ENCODE measurements around the gene ZNF445. TPM values are rescaled to one million over a fixed set of nuclear protein-coding genes. Genes with fewer than 3 reads are reported as not detected.

ZNF445 gene
- total and polyA plus RNA-seq, 2 experiments from 2014 or later = 11.0 to 21.0 TPM

GRCh38 chr3:44416031-44417030 is 61.1 kb downstream of the ZNF445 start:
- no peak overlapping the region for H3K27ac ChIP-seq
- no peaks in the 10 kb centered on the region for H3K9me3 ChIP-seq (ENCODE audit: low read depth)
- no peaks in the 10 kb centered on the region for H3K36me3 ChIP-seq
- TF ChIP-seq, protein P1, sequence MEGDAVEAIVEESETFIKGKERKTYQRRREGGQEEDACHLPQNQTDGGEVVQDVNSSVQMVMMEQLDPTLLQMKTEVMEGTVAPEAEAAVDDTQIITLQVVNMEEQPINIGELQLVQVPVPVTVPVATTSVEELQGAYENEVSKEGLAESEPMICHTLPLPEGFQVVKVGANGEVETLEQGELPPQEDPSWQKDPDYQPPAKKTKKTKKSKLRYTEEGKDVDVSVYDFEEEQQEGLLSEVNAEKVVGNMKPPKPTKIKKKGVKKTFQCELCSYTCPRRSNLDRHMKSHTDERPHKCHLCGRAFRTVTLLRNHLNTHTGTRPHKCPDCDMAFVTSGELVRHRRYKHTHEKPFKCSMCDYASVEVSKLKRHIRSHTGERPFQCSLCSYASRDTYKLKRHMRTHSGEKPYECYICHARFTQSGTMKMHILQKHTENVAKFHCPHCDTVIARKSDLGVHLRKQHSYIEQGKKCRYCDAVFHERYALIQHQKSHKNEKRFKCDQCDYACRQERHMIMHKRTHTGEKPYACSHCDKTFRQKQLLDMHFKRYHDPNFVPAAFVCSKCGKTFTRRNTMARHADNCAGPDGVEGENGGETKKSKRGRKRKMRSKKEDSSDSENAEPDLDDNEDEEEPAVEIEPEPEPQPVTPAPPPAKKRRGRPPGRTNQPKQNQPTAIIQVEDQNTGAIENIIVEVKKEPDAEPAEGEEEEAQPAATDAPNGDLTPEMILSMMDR (IDR thresholded peaks at IDR 0.05; ENCODE audit: low read depth, low read length) = no peak
- H3K4me1 ChIP-seq (ENCODE audit: low read depth) = no peaks in the 10 kb centered on the region
- no peak for DNase-seq (ENCODE audit: low read depth in 1 of 2, low spot score in 1 of 2)
- no peaks in the 10 kb centered on the region for H3K27me3 ChIP-seq
- no peak overlapping the region for H3K4me3 ChIP-seq

GRCh38 chr3:44415421-44415820 is 62.0 kb downstream of the ZNF445 start:
- no peaks in the 10 kb centered on the region for H3K4me1 ChIP-seq (ENCODE audit: low read depth)
- H3K4me3 ChIP-seq = no peak overlapping the region
- no peak for DNase-seq (ENCODE audit: low read depth in 1 of 2, low spot score in 1 of 2)
- no peaks in the 10 kb centered on the region for H3K27me3 ChIP-seq
- no peaks in the 10 kb centered on the region for H3K36me3 ChIP-seq
- H3K9me3 ChIP-seq (ENCODE audit: low read depth) = no peaks in the 10 kb centered on the region
- TF ChIP-seq, protein P1 (IDR thresholded peaks at IDR 0.05; ENCODE audit: low read depth, low read length) = no peak
- no peak overlapping the region for H3K27ac ChIP-seq

- Histone ChIP-seq H3K9me3 (ENCODE audit: low read depth) (no peaks in the 10 kb centered on the region), H3K27ac (no peak overlapping the region), H3K4me3 (no peak overlapping the region), H3K36me3 (no peaks in the 10 kb centered on the region), H3K27me3 (no peaks in the 10 kb centered on the region), H3K4me1 (ENCODE audit: low read depth) (no peaks in the 10 kb centered on the region)
- TF ChIP-seq, protein P1 (IDR thresholded peaks at IDR 0.05; ENCODE audit: low read depth, low read length) = no peak
- DNase-seq (ENCODE audit: low read depth in 1 of 2, low spot score in 1 of 2) = no peak
These were observed 62.9 kb downstream of the ZNF445 start for GRCh38 chr3:44414517-44415090.

DNA sequence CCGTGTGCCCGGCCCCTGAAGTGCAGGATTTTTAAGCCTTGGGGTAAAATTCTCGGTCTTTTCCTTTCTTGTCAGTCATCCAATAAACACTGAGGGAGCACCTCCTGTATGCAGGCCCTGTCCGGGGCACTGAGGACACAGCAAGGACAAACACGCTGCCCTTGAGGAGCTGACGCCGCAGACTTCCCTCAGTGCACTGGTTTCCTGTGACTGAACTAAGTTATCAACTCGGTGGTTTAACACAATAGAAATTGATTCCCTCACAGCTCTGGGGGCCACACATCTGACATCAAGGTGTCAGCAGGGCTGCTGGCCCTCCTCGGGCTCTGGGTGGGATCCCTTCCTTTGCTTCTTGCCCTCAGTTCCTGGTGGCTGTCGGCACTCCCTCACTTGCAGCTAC is 65.1 kb downstream of the ZNF445 start:
- no peak for DNase-seq (ENCODE audit: low read depth in 1 of 2, low spot score in 1 of 2)
- no peak overlapping the region for H3K27ac ChIP-seq
- TF ChIP-seq, protein P1 (IDR thresholded peaks at IDR 0.05; ENCODE audit: low read depth, low read length) = no peak
- H3K4me3 ChIP-seq = no peak overlapping the region
- no peaks in the 10 kb centered on the region for H3K9me3 ChIP-seq (ENCODE audit: low read depth)
- no peaks in the 10 kb centered on the region for H3K4me1 ChIP-seq (ENCODE audit: low read depth)
- no peaks in the 10 kb centered on the region for H3K36me3 ChIP-seq
- H3K27me3 ChIP-seq = no peaks in the 10 kb centered on the region

DNA sequence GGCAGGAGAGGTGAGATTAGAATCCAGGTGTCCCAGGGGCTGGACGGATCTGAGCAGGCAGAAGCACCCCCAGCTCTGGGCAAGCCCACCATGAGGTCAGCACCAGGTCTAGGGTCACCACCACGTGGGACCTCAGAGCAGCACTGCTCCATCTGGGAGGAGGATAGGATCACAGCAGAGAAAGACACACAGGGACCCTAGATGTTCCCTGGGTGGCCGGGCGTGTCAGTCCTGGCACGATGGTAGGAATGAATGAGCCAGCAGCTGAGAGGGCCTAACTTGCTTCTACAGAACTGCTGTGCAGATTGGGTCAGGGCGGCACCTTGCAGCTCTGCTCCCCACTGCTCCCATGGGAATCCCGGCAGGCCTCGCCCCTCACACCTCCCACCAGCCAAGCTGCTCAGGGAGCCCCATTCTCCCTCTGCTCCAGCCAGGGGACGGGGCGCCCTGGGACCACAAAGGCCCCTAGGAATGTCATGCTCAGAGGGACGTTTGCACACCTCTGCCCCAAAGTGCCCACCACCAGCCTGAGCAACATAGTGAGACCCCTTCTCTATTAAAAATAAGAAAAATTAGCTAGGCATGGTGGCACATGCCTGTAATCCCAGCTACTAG is 66.3 kb downstream of the ZNF445 start:
- H3K27ac ChIP-seq = no peak overlapping the region
- no peaks in the 10 kb centered on the region for H3K4me1 ChIP-seq (ENCODE audit: low read depth)
- no peak for DNase-seq (ENCODE audit: low read depth in 1 of 2, low spot score in 1 of 2)
- no peaks in the 10 kb centered on the region for H3K27me3 ChIP-seq
- H3K9me3 ChIP-seq (ENCODE audit: low read depth) = no peaks in the 10 kb centered on the region
- TF ChIP-seq, protein P1 (IDR thresholded peaks at IDR 0.05; ENCODE audit: low read depth, low read length) = no peak
- no peak overlapping the region for H3K4me3 ChIP-seq
- H3K36me3 ChIP-seq = no peaks in the 10 kb centered on the region
